GM19452 (cell line): ENCODE results near the gene NHS.
"Not testable (repeated sequence)": the region's sequence is repeated elsewhere in the genome, so short reads cannot be mapped to it uniquely, and the experiment has no call there.

Source experiments
- ATAC-seq: cut with Tn5 transposase; IDR thresholded peaks from one replicate; pipeline ENCODE4 v1.9.1; 2021; ENCODE audit not compliant: unreplicated experiment

NHS gene

DNA sequence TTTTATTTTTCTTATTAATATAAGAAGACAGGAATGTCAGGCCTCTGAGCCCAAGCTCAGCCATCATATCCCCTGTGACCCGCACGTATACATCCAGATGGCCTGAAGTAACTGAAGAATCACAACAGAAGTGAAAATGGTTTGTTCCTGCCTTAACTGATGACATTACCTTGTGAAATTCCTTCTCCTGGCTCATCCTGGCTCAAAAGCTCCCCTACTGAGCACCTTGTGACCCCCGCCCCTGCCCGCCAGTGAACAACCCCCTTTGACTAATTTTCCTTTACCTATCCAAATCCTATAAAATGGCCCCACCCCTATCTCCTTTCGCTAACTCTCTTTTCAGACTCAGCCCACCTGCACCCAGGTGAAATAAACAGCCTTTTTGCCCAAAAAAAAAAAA lies 71.3 kb downstream of the NHS start:
- not testable (repeated sequence) for ATAC-seq

DNA sequence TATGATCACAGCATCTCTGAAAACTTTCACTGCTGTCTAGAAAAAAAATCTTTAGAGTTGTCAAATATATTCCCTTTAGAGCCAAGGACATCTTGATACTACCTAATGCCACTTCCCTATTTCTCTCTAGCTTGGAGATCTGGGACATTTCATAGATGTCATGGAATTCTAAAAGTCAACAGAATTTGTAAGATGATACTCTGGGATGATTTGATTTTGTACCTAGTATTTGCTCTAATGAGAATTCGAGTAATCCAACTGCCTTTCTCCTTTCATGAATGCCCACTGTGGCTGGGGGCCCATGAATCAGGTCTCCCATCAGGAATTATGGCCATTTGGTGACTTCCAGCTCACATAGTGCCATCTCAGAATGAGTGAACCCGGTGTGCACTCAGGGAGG lies 73.2 kb downstream of the NHS start:
- no peak for ATAC-seq

DNA sequence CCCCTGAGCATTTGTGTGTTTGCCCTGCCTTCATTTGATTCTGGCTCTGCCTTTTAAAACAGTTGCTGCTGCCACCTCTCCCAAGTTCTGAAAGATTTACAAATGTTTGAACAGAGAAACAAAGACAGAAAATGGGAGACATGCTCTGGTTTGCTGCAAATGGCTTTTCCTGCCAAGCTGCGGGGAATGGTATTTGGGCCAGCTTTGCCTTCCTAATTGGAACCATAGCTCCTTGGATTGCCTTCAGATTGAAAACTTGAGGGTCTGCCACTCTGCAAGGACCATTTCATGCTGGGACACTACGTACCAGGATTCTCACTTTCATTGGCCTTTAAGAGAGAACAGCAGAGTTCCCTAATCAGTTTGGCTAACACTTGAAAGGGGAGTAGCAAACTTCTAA lies 74.9 kb downstream of the NHS start:
- no peak for ATAC-seq

DNA sequence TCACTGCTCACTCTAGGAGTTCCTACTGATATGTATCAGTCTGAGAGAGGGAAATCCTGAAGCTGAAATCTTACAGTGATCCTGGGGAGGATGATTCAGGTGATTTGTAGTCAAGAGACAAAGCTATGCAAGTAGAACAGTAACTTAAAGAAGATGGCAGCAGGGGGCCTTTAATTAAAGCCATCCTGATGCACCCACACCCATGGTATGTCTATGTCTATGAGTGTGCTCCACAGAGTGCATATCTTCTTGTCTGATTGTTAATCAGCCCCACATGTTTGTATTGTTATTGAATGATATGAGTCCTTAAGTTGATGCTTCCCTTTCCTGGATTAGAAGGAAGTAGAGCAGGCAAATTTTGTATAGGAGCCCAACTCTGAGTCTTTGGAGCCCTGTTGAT lies 78.8 kb downstream of the NHS start:
- no peak for ATAC-seq

DNA sequence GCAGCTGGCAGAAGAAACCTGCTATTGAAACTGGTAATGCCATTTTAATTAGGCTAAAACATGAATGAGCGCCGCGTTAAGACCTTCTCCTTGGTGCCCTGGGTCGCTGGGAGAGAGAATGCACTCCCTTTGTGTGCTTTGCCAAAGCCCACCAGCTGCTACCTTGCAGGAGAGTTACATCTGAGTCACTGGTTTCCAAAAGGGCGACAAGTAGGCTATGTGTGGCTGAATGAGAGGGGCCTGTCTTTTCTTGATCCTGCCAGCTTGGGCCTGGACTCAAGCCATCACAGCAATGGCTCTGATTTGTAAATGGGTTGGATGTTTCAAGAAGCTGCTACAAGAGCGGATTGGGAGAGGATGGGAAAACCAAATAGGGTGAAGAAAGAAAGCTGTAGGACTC lies 81.5 kb downstream of the NHS start:
- ATAC-seq = no peak

DNA sequence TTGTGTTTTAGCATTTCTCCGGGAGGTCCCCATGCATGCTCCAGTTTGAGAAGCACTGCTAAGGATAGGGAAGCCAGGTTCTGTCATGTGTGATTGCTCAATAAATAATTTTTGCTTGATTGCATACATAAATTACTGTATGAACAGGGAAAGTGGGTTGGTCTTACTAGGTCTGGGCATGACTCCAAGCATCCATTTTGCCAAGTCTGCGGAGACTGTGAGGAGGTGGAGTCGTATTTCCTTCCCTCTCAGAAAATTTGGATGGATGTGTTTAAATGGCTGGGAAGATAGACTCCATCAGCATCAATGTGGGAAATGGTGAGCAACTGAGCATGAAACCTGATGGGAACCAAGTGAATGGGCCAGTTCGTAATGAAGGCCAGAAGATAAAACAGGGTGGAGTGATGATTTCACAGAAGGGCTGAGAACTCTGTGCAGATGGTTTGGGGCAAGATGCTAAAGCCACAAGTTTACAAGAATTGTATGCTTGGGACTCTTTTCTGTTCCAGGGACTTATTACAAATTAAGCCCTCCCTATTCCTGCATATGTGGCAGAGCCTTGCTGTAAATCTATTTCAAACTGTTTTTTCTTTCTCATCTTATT lies 84.1 kb downstream of the NHS start:
- ATAC-seq = no peak

DNA sequence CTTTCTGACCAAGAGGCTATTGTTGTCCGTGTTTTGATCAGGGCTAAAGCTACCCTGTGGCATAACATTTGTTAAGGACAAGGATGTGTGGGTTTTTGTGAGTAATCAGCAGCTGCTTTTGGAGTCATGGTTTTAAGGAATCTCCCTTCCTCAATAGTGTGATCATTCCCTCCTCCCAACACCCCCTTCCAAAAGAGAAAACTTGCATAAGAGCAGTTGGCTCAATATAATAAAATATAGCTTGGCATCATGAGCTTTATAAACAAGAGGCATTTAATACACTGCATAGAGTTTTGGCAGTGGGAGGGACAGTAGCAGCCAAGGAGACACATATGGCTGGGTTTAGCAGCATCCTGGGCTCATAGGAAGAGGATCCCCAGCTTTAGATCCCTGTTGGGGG lies 84.7 kb downstream of the NHS start:
- no peak for ATAC-seq

DNA sequence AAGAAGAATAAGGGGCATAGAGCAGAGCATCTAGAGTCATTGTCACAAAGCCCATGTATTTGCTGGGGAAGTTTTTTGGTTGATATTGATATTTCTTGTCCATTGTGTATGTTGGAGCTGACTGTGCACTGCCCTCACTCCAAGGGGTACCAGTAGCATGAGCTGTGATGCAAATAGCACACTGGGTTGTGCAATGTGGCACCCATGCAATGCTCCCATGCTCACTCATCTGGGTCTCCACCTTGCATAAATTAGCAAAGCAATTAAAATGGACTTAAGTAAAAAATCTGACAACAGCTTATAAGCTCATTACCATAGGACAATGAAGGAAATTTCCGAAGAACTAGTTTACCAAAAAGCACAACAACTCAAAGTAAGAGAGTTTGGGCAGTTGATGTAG lies 87.9 kb downstream of the NHS start:
- ATAC-seq = no peak

DNA sequence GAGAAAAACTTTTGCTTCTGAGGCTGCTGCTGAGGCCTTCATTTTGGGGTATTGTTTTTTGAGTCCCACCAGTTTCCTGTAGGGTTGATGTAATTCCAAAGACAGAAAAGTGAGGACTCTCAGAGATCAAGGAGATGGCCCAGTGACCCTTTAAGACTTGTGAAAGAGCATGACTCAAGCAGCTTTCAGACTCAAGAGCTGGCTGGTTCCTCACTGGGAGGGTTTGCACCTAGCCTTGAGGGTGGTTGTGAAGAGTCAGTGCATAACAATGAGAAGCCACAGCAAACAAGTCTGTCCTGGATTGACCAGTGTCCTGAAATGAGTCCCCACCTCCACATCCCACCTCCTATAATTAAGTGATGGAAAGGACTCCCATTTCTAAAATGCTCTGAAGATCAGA lies 89.2 kb downstream of the NHS start:
- no peak for ATAC-seq

DNA sequence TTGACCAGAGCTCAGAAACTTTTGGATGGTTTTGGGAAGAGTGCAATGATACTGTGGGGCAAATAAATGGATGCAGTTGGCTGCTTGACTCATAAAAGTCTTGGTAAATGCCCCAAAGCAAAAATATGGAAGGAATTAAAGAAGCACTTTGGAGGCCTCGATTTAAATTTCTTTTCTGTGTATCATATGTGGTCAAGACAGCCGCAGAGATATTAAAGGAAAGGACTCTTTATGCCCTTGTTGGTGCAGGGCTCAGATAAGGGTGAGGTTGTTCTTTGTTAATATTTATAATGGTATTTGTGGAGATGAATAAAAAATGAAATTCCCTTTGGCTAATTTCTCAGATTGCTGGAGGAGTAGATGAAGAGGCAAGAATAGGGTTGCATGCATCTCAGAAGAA lies 90.2 kb downstream of the NHS start:
- ATAC-seq = no peak

DNA sequence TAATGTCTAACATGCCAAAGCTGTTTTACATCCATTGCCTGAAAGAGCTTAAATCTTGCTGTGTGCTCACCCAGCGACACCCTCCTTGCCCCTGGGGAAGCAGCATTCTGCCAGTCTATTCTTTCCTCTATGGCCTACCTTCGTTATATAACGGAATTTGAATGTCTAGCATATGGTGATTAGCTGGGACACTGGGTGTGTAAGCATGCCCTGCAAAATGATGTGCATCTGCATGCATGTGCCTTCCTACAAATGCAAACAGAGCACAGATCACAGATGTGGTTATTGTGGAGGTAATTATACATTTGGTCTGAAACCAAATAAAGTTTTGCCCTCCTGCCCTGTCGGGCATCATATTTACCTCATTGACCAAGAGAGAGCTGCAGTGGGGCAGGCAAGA lies 90.8 kb downstream of the NHS start:
- no peak for ATAC-seq

DNA sequence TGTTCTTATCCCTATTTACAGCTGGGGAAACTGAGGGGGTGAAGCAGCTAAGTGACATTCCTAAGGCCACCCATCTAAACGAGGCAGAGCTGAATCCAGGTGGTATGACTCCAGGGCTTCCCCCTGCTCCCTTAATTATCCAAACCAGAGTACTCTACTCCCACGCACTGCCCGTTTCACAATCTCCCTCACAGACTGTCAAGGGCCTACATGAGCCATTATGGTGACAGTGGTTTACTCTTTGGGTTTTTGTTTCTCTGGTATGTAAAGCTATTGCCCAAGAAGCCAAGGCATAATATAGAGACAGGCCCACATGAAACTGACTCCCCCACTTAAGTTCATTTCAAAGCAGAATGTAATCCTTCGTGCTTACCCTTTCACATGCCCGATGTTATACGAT lies 95.1 kb downstream of the NHS start:
- no peak for ATAC-seq

DNA sequence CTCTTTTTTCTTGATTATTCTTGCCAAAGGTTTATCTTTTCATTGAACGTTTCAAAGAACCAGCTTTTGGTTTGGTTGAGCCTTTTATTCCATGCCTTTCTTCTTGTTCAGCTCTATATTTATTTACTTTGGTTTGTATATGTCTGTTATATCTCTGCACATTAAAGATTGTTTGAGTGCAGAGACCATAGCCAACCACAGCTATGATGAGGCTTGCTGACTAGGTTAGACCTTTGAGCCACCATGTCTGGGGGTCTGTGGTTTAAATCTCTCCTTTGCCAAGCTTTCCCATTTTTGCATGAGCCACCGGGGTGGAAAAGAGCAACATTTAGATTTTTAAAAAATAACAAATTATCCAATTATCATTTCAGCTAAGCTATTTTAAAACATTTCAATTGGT lies 96.1 kb downstream of the NHS start:
- ATAC-seq = no peak

DNA sequence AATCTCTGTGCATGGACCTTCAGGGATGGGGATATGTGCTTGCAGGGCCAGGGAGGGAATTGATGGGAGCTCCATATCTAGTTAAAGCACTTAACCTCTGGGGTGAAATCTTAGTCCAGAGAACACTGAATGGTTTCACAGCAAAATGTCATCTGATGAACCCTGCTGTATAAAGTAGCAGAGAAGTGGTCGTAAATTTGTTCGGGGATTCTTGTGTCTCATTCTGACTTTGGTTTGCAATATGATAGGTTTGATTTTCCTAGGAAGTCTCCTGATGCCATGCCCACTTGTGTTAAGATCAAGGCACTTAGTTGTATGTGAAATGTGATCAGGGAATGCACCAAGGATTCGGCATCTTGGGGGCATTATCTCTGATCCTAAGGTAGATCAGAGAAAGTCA lies 96.9 kb downstream of the NHS start:
- no peak for ATAC-seq

DNA sequence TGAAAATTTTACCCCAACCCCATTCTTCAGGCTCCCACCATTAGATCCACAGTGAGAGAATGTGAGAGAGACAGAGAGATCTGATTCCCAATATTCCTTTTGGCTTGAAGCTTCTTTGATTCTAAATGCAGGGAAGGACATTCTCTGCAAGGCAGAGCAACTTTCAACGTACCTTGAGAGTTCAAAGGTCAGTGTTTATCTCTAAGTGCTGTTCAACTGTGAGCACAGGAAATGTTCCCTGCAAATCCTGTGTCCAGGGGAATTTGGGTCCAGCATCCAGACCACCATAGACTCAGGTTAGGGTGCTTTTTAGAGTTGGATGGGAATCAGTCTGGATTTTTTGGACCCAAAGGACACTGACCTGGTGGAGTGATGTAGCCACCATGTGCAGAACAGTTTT lies 97.4 kb downstream of the NHS start:
- ATAC-seq = no peak

DNA sequence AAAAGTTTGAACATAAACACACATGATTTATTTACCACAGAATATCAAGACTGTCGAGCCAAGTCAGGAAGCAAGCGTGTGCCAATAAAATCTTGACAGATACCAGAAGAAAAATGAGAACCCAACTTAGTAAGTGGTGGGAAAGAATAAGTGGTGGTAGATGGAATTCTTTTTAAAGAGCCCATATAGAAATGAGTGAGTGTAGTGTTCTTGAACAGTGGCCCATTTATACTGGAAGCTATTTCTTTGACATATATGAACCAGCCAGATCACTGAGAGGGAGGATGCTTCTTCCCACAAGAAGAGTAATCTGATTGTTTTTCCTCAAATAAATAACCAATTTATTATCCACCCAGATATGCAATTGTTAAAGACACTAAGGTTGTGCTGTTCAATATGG lies 98.0 kb downstream of the NHS start:
- ATAC-seq = no peak

DNA sequence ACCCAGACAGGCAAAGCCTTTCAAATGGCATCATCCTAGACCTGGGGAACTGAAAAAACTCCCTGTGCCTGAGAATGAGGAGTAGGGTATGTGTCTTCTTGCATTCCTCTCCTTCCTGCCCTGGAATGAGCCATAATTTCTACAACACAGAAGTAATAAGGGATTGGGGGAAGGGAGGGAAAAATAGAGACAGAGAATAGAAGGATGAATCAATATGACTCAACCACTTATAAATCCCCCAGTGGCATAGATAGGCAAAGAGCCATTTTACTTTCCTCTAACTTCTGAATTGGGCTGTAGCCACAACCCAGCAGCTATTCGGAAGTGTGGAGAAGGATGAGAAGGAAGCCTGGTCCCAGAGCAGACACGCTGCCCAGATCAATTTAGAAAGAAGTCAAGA lies 99.9 kb downstream of the NHS start:
- ATAC-seq = no peak

DNA sequence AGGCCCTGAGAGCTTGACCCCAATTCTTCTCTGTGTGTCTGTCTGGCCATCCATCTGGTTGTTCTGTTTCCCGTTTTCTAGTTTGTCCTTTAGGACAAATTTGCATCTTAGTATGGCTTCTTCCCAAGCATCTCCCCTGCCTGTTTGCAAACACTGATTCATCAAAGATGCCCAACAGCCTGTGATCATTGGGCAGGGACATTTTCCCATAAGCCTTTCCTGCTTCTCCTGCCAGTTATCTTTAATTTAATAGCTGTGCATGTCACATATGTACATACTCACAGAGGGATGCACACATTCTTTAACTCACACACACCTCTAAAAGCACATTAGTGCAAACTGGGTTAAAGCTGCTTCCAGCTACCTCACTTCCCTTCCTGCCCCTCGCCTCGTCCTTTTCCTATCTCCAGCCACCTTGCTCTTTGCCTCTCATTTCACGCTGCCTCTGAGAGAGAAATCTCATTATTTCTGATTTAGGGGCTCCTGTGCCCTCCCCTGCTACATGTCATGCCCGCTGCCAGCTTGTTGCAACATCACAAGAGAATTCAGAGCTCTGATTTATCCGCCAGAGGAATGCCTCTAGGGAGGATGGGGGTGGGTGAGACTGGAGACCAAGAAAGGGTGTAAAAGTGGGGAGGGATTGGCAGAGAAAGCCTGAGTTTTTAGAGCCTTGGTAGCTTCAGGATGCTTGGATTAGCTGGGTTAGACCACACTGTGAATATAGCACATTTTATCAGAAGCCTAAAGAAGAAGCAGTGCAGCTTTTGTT lies 100.6 kb downstream of the NHS start:
- ATAC-seq = no peak

DNA sequence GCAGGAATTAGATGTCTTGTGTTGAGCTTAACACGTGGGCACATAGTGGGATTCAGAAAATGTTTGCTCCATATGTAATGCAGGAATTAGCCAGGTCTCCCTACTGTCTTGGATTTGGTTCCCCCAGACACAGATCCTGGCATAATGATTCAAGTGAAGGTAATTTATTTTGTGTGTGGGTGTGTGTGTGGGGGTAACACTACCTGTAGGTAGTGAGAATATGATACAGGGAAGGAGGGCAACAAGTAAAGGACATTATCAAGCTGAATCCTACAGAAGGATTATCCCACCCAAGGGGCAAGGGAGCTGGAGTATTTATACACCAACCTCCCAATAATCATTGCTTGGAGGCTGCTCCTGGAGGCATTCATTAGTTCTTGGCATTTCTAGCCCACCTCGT lies 101.4 kb downstream of the NHS start:
- no peak for ATAC-seq

DNA sequence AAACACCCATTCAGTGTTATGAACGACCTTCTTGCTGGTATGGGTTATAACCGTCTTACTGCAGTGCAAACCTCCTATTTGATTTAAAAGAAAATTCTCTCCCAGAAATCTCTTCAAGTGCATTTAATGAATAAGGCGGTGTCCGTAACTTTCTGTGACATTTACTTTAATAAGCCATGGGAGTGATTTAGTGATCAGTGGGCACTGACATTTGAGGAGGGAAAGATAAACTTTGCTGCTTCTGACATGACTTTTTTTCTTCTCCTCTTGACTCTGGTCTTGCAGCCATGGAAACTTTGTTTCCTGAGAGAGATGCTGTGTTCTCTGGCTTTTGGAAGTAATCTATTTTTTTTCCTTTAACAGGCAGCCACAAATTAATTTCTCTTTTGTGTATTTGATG lies 106.1 kb downstream of the NHS start:
- ATAC-seq = no peak

DNA sequence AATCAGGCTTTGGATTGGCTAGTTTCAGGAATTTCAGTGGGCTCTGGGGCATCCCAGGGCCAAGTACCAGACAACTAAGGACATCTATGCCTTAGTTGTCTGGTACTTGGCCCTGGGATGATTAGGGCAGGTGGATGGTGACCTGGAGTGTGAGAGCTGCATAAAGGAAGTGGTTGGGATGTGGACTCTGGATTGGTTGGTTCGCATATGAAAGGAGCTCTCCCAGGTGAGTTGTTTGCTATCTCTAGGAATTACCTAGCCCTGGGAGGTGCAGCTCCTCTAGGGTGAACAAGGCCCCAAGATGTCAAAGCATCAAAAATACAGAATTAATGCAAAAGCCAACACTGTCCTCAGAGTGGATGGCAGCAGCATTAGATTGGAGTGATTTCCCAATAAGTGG lies 109.6 kb downstream of the NHS start:
- ATAC-seq = no peak

DNA sequence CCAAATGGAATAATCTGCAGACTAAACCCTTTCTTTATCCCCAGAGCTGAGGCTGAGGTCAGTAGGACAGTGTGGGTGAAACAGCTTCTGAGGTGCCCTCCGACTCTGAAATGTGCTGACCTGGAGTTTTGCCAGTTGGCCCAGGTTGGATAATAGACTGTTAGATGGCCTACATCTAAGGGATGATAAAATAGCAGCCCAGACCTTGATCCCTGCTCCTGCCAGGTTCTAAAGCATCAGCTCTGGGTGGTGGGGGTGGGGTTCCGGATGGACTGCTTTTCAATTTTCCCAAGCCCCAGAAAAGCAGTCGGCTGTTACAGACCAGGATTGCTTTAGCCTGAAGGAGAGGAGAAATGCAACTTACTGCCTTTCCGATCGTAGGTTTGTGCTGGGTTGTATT lies 110.4 kb downstream of the NHS start:
- ATAC-seq = no peak

DNA sequence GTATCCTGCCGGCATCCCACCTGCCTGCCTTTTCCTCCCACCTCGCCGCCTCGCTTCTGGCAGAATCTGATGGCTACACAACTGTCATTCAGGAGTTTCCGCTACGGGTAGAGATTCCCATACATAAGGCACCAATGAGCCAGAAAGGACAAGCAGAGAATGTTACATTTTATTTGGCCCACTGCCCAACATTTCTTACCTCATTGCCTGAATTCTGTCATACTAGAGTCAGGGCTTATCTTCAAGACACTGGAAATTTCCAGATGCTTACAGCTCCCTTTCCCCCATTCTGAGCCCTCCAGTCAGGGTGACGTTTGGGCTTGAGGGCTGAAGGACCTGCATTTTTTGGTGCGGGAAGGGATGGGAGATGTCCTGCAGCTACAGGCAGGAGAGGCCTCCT lies 113.0 kb downstream of the NHS start:
- no peak for ATAC-seq
